Fibroblast of skin of left biceps (primary cell): Measurements from ENCODE around the gene DAAM1.

Source experiments
- DNase-seq, 2 experiments: peaks; one replicate each; pipeline ENCODE4 v3.0.0-alpha.2; 2013; ENCODE audit warnings: low read depth in 2 of 2

Gene DAAM1

GRCh38 chr14:59187802-59188460 lies 536 bp upstream of the DAAM1 start:
- no peak for DNase-seq

- no peak for DNase-seq
Observed at GRCh38 chr14:59189091-59189785, 771 bp downstream of the DAAM1 start.

DNA sequence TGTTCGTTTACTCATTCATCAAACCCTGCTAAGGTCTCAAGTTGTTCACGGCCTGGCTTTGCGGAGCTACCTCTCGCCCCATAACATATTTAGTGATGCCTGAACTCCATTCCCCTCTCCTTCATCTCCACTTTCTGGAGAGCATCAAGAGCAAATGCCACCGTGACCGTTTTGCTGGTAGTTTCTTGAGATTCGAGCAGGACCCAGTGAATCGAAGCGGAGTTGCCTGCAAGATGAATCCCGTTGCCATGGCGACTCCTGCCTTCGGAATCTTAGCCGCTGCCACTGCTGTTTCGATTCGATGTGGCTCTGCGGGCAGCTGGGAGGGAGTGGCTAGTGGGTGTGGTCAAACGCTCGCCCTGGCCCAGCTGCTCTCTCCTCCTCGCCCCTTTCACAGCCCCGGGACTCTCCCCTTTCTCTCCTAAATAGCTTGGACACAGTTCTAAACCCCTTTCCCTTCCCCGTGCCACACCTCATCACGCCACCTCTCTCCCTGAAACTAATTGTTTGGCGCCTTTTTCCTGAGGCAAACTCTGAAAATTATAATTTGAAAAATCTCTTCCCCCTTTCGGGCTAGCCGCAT lies 1.4 kb downstream of the DAAM1 start:
- peak; percentile 62 to 72 for DNase-seq

DNA sequence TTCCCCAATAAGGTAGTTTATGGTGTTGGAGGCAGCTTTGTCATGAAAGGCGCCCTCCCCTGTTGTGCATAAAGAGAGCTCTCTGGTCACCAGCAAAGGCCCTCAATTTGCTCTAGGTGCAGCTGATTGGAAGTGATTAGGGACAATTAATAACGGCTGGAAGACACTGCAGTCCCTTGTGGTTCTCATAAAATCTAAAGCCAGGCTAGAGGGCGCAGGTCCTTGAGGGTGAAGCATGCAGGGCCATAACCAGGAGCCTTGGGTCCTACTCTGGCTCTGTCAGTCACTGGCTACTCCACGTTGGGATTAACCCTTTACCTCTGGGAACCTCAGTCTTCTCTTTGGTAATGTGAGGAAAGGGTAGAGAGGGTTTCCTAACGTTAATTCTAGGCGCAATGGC lies 1.9 kb downstream of the DAAM1 start:
- DNase-seq: no peak

- DNase-seq: no peak
Observed at GRCh38 chr14:59195912-59196311, 7.4 kb downstream of the DAAM1 start.

DNA sequence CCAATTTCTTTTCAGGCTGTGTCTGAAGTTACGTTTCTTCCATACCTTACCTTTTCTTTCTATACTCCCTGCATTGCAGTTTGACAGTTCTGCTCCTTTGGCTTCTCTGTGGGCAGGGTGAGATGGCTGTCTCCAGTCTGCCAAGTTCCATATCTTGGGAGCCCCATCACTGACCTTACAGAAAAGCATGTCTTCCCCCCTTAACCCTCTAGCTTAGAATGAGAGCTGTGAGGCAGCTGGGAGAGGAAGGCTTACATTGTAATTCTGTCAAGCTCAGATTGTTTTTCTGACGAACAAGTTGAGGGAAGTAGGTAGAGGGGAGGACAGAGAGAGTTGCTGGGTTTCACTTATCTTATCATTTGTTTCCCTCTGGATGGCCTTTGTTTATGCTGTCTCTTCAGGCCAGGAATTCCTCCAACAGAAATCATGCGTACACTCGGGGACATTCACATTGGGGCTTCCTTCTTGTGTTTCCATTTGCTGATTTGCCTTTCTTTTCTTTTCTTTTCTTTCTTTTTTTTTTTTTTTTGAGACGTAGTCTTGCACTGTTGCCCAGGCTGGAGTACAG lies 9.3 kb downstream of the DAAM1 start:
- DNase-seq: no peak

- no peak for DNase-seq
Observed at GRCh38 chr14:59199205-59199604, 10.7 kb downstream of the DAAM1 start.

- DNase-seq: no peak
Observed at GRCh38 chr14:59199614-59200013, 11.1 kb downstream of the DAAM1 start.

GRCh38 chr14:59200195-59200594 lies 11.7 kb downstream of the DAAM1 start:
- no peak for DNase-seq

- DNase-seq: no peak
Observed at GRCh38 chr14:59202031-59202430, 13.6 kb downstream of the DAAM1 start.

DNA sequence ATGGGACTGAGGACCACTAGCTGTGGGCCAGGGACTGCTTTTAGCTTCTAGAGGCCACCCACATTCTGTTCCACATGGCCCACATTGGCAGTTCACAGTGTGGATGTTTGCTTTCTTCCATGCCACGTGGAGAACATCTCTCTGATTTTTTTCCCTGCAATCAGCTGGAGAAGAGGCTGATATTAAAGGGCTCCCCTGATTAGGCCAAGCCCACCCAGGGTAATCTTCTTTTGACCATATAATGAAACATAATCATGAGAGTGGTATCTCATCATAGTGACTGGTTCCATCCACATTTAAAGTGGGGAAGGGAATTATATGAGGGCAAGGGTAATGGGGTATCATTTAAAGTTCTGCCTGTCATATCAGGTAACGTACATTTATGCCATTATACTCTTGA lies 15.8 kb downstream of the DAAM1 start:
- DNase-seq: no peak

DNA sequence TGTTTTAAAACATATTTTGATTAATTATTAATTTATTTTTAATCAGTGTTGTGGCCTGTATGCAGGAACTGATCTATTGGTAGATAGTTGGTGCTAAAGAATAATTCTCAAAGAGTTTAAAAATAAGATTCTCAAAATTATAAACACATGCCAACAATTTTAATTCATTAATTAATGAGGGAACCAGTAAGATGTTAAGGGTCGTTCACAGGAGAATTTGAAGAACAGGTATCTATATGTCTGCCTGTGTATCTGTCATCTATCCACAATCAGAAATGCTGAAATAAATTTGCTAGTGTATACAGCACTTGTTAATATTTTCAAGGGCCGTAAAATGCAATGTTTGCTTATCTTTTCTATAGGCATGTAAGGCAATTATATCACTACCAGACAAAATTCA lies 18.4 kb downstream of the DAAM1 start:
- no peak for DNase-seq

DNA sequence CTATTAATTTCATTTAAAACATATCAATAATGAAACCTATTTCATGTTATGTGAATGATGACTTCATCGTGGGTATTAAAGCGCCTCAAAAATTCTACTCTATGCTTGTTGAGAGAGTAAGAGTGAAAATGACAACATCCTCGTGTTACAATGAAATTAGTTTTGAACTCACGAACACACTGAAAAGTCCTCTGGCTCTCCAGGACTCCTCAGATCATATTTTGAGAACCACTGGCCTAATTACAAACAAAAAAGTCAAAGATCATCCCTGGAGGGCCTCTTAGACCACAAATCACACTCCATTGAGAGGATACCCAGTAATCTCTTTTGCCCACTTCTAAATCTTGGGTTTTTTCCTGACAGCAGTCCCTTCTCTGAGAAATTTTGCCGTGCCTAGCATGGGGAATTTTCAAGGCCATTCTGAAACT lies 19.1 kb downstream of the DAAM1 start:
- no peak for DNase-seq

- DNase-seq: no peak
Observed at GRCh38 chr14:59208224-59208814, 19.9 kb downstream of the DAAM1 start.

DNA sequence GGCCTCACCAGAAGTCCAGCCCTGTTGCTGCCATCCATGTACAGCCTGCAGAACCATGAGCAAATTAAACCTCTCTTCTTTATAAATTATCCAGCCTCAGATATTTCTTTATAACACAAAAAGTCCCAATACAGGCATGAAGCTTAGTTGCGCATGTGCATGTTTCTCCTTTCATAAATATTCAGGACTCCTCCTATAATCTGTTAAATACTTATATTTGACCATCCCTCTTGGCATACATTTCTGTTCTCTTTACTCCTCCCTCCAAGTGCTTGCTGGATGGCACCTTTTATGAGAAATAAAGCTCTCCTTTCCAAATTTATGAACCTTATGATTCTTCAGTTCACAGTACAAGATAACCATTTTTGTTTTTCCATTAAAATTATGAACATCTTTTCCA lies 20.5 kb downstream of the DAAM1 start:
- no peak for DNase-seq

DNA sequence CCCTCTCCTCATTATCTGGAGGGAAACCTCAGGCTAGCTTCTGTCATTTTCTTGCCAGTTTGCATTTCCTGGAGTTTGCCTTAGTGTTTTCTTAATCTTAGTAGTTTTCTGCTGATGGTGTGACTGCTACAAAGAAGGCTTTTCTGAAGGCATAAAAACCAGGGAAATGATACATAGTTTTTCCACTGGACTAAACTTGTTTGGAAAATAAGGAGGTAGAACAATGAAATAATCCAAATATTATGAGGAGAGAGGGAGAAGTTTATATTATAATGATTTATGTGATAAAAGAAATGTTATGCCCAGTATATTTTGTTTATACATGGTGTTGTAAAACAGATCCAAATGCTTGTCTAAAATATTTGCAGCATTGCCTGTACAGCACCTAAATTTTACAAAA lies 22.2 kb downstream of the DAAM1 start:
- DNase-seq: no peak

DNA sequence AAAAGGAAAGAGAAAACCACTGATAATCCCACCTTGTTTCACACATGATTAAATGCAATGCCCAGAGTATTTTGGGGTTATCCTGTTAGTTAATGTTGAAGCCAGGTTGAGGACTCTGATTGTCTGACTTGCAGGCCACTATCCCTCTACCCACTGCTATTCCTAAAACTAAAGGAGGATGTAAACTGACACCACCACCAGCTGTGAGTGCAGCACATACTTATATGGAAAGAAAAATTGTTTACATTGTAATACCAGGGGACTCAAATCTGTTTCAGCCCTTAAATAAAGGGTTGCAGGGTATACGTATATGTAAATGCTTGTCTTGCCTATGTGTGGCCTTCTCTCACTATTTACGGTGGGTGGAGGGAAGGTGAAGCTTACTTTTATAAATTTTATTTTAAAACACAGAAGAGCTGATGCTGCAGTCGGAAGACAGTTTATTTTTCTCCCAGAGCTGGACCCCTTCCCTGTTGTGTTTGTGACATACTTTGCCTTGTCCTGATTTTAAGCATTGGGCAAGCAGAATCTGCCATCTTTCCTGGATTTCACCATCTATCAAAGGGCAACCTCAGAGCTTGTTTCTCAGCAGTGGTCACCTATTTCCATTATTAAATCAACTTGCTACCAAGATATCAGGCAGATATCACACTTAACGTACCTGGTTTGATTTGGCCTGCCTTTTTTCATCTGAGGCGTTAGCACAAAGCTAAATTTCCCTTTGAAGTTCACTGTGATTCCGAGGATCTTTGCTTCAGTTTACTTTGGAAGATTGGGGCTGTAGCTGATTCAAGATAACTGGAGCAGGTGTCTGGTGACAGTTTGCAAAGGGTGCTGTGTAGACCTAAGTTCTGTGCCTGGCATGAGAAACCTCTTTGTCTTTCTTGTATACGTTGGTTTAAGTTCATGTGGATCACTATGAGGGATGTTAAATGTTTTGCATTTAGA lies 25.2 kb downstream of the DAAM1 start:
- no peak for DNase-seq

GRCh38 chr14:59214702-59215302 lies 26.3 kb downstream of the DAAM1 start:
- no peak for DNase-seq

GRCh38 chr14:59215322-59215721 lies 26.9 kb downstream of the DAAM1 start:
- DNase-seq: no peak

DNA sequence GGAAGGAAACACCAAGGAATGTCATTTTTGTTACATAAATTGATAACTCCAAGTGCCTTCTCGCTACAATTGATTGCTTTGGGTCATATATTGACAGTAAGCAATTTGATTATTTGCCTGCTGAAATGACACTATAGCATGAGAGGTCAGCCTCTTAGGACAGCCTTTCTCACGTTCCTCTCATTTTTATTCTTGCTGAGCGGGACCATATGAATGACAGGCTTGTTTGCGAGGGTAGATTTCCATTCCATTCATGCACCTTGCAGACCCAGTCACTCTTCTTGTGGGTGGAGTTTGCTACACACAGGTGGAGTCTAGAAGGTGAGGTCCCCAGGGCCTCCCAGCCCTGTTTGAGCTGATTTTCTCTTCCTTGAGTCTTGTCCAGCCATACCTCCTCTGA lies 27.3 kb downstream of the DAAM1 start:
- DNase-seq: no peak

DNA sequence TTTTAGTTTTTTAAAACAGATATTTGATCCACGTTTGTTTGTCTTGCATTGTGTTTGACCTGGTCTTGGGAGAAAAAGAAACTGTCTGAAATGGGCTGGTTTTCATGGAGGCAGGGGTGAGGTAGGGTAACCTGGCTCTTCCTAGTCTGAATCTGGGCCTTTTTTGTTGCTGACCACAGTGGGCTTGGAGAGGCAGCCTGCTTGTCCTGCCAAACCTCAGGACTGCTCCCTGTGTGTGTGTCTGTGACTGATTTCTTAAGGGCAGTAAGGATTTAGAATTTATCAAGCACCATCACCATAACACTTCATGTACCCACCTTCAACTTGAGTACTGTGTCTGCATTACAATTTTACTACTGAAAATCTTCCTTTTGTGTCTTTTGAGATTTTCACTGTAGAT lies 28.5 kb downstream of the DAAM1 start:
- DNase-seq: no peak
